Lower leg skin (tissue), 4 donors: Measurements from ENCODE around the gene CD86. TPM values are rescaled to one million over a fixed set of nuclear protein-coding genes. Genes with fewer than 3 reads are reported as not detected.

Source experiments
- DNase-seq, 2 donors: peaks; one replicate each; pipeline ENCODE4 v3.0.0-alpha.2; 2019; ENCODE audit warnings: low spot score in 2 of 2
- H3K4me3 ChIP-seq: fragments of 200-600 bp; sonication (generic); 2 replicates; pipeline ENCODE4 v1.5.1; 2017; ENCODE audit warnings: mild to moderate bottlenecking, low read depth; ENCODE audit not compliant: poor library complexity, severe bottlenecking
- CTCF ChIP-seq, 3 donors: fragments of 450-650 bp; IDR thresholded peaks; one replicate each; pipeline ENCODE4 v1.5.1; 2016; ENCODE audit warnings: antibody characterized with exemption in 3 of 3, mild to moderate bottlenecking in 3 of 3, moderate library complexity in 2 of 3
- POLR2A ChIP-seq, 2 donors: fragments of 450-650 bp; IDR thresholded peaks; one replicate each; pipeline ENCODE4 v1.6.1; 2016 to 2017; ENCODE audit warnings: antibody characterized with exemption in 2 of 2, mild to moderate bottlenecking in 1 of 2, moderate library complexity in 1 of 2
- WGBS, 2 donors: methylation state at CpG; one replicate each; pipeline ENCODE4 v1.1.5; 2018; 5-methylcytosine and 5-hydroxymethylcytosine counted together
- intact Hi-C: fragments of 100-400 bp; cut with DNase I; formaldehyde crosslinking; loops from one replicate; pipeline ENCODE4 v1.15.0; 2023; ENCODE audit warnings: low total_unique reads
- total RNA-seq, 4 donors: library from RNA; depleted of rRNA; stranded (reverse); fragments of >200 nt; gene quantifications; one replicate each; pipeline ENCODE4 v1.1.0, GENCODE V29; 2016

The CD86 gene
- total RNA-seq, 4 donors from 2014 or later, result 0.91 to 3.6 (median 2.7) TPM

GRCh38 chr3:122023335-122023910 lies 31.7 kb upstream of the CD86 start:
- no peak for DNase-seq
- no peak for TF ChIP-seq CTCF (IDR thresholded peaks at IDR 0.05)
- TF ChIP-seq POLR2A (IDR thresholded peaks at IDR 0.05), result no peak
- intact Hi-C loops, result no loop called here
- no peak overlapping the region for H3K4me3 ChIP-seq
- 60 to 76% methylated on average over 8 of the region's 8 CpGs for WGBS, 2 donors

- H3K4me3 ChIP-seq, result no peak overlapping the region
- no peak for DNase-seq
- intact Hi-C loops, result no loop called here
- TF ChIP-seq CTCF (IDR thresholded peaks at IDR 0.05) (no peak), POLR2A (IDR thresholded peaks at IDR 0.05) (no peak)
- WGBS, 2 donors, result 26 to 39% methylated on average over 2 of the region's 2 CpGs
Measured at GRCh38 chr3:122024800-122025199, 30.4 kb upstream of the CD86 start.

- TF ChIP-seq POLR2A (IDR thresholded peaks at IDR 0.05), result no peak
- DNase-seq, result no peak
- intact Hi-C loops, result no loop called here
- no peak overlapping the region for H3K4me3 ChIP-seq
Measured at GRCh38 chr3:122025296-122025695, 29.9 kb upstream of the CD86 start.

- TF ChIP-seq POLR2A (IDR thresholded peaks at IDR 0.05), result no peak
- TF ChIP-seq CTCF (IDR thresholded peaks at IDR 0.05), result no peak
- WGBS, 2 donors, result 66 to 74% methylated on average over 3 of the region's 3 CpGs
- H3K4me3 ChIP-seq, result no peak overlapping the region
- intact Hi-C loops, result no loop called here
- no peak for DNase-seq
Measured at GRCh38 chr3:122030381-122031122, 24.6 kb upstream of the CD86 start.

GRCh38 chr3:122031123-122031468 lies 24.1 kb upstream of the CD86 start:
- H3K4me3 ChIP-seq, result no peak overlapping the region
- WGBS, 2 donors, result 54 to 74% methylated on average over 1 of the region's 1 CpG
- intact Hi-C loops, result no loop called here
- no peak for DNase-seq
- no peak for TF ChIP-seq POLR2A (IDR thresholded peaks at IDR 0.05)
- no peak for TF ChIP-seq CTCF (IDR thresholded peaks at IDR 0.05)

- no peak overlapping the region for H3K4me3 ChIP-seq
- no peak for DNase-seq
- intact Hi-C loops, result no loop called here
- WGBS, 2 donors, result 76 to 83% methylated on average over 1 of the region's 1 CpG
- no peak for TF ChIP-seq POLR2A (IDR thresholded peaks at IDR 0.05)
- no peak for TF ChIP-seq CTCF (IDR thresholded peaks at IDR 0.05)
Measured at GRCh38 chr3:122032531-122032930, 22.6 kb upstream of the CD86 start.
